Measurements from ENCODE around the gene SPTBN1.

SPTBN1 gene

DNA sequence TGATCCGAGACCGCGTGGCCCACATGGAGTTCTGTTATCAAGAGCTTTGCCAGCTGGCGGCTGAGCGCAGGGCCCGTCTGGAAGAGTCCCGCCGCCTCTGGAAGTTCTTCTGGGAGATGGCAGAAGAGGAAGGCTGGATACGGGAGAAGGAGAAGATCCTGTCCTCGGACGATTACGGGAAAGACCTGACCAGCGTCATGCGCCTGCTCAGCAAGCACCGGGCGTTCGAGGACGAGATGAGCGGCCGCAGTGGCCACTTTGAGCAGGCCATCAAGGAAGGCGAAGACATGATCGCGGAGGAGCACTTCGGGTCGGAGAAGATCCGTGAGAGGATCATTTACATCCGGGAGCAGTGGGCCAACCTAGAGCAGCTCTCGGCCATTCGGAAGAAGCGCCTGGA, 172.8 kb downstream of the SPTBN1 start:
- H3K27me3 ChIP-seq (ENCODE audit: control insufficient read depth in 3 of 3, insufficient read depth in 3 of 3, low read depth in 1 of 3, low read length in 3 of 3) = no peaks in the 10 kb centered on the region
- H3K4ac ChIP-seq (ENCODE audit: low read length) = no peak overlapping the region
- no peak overlapping the region for H3K27ac ChIP-seq (replicated peaks; ENCODE audit: low read length)
- no peak overlapping the region for H3K4me2 ChIP-seq (ENCODE audit: insufficient read depth, low read length, poor library complexity, severe bottlenecking)
- peaks cover 54 to 98% of the 10 kb centered on the region in 2 donors for H3K36me3 ChIP-seq (replicated peaks in 1 of 2; ENCODE audit: control insufficient read depth in 2 of 2, insufficient read depth in 2 of 2, low read length in 2 of 2)
- no peak overlapping the region for H2AK5ac ChIP-seq (ENCODE audit: low read depth, low read length)
- no peaks in the 10 kb centered on the region for H3K9me3 ChIP-seq (replicated peaks in 1 of 2; ENCODE audit: control insufficient read depth in 2 of 2, insufficient read depth in 1 of 2, low read depth in 1 of 2, low read length in 2 of 2)
- no peaks in the 10 kb centered on the region for H3K4me1 ChIP-seq (ENCODE audit: control insufficient read depth in 2 of 2, insufficient read depth in 1 of 2, low read depth in 1 of 2, low read length in 2 of 2)
- no peak overlapping the region for H2BK120ac ChIP-seq (ENCODE audit: low read depth, low read length)
- no peak overlapping the region for H2BK5ac ChIP-seq (ENCODE audit: low read length)
- H3K18ac ChIP-seq (ENCODE audit: low read length) = no peak overlapping the region
- no peak overlapping the region for H3K4me3 ChIP-seq (ENCODE audit: low read length in 2 of 2)
- H2AFZ ChIP-seq (ENCODE audit: low read length) = no peak overlapping the region
- H3K9ac ChIP-seq (ENCODE audit: low read depth, low read length, poor library complexity) = no peak overlapping the region
- H2BK15ac ChIP-seq (ENCODE audit: low read length) = no peak overlapping the region
- no peak overlapping the region for H3K23ac ChIP-seq (ENCODE audit: low read depth, low read length, poor library complexity)
- H2BK12ac ChIP-seq (ENCODE audit: low read length) = no peak overlapping the region
- no peak overlapping the region for H4K8ac ChIP-seq (ENCODE audit: low read depth, low read length)
- no peaks in the 10 kb centered on the region for H3K79me1 ChIP-seq (ENCODE audit: low read depth, low read length)
- no peak overlapping the region for H4K91ac ChIP-seq (ENCODE audit: low read depth, low read length, poor library complexity)
- no peak overlapping the region for H3K14ac ChIP-seq (ENCODE audit: low read length)
- DNase-seq (ENCODE audit: low spot score) = no peak
- no CpG with 5 or more reads among the region's 30 CpGs for WGBS, 2 donors (ENCODE audit: extremely low coverage in 2 of 2, insufficient read length in 2 of 2, insufficient replicate concordance in 1 of 2)

DNA sequence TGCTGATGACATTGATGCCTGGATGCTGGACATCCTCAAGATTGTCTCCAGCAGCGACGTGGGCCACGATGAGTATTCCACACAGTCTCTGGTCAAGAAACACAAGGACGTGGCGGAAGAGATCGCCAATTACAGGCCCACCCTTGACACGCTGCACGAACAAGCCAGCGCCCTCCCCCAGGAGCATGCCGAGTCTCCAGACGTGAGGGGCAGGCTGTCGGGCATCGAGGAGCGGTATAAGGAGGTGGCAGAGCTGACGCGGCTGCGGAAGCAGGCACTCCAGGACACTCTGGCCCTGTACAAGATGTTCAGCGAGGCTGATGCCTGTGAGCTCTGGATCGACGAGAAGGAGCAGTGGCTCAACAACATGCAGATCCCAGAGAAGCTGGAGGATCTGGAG, 173.3 kb downstream of the SPTBN1 start:
- Histone ChIP-seq H2AFZ (ENCODE audit: low read length) (no peak overlapping the region), H2BK5ac (ENCODE audit: low read length) (no peak overlapping the region), H3K4me2 (ENCODE audit: insufficient read depth, low read length, poor library complexity, severe bottlenecking) (no peak overlapping the region), H3K18ac (ENCODE audit: low read length) (no peak overlapping the region), H3K36me3 (replicated peaks in 1 of 2; ENCODE audit: control insufficient read depth in 2 of 2, insufficient read depth in 2 of 2, low read length in 2 of 2) (peaks cover 56 to 98% of the 10 kb centered on the region in 2 donors), H3K4me3 (ENCODE audit: low read length in 2 of 2) (peak overlapping the region in 1 of 2 donors; percentile 30), H2BK12ac (ENCODE audit: low read length) (no peak overlapping the region), H3K79me1 (ENCODE audit: low read depth, low read length) (no peaks in the 10 kb centered on the region), H2AK5ac (ENCODE audit: low read depth, low read length) (no peak overlapping the region), H4K8ac (ENCODE audit: low read depth, low read length) (no peak overlapping the region), H3K9ac (ENCODE audit: low read depth, low read length, poor library complexity) (peak overlapping the region; percentile 25), H3K9me3 (replicated peaks in 1 of 2; ENCODE audit: control insufficient read depth in 2 of 2, insufficient read depth in 1 of 2, low read depth in 1 of 2, low read length in 2 of 2) (no peaks in the 10 kb centered on the region), H2BK120ac (ENCODE audit: low read depth, low read length) (no peak overlapping the region), H4K91ac (ENCODE audit: low read depth, low read length, poor library complexity) (no peak overlapping the region), H3K23ac (ENCODE audit: low read depth, low read length, poor library complexity) (peak overlapping the region; percentile 76), H2BK15ac (ENCODE audit: low read length) (no peak overlapping the region), H3K4ac (ENCODE audit: low read length) (no peak overlapping the region), H3K14ac (ENCODE audit: low read length) (peak overlapping the region; percentile 21), H3K27me3 (ENCODE audit: control insufficient read depth in 3 of 3, insufficient read depth in 3 of 3, low read depth in 1 of 3, low read length in 3 of 3) (no peaks in the 10 kb centered on the region), H3K4me1 (ENCODE audit: control insufficient read depth in 2 of 2, insufficient read depth in 1 of 2, low read depth in 1 of 2, low read length in 2 of 2) (peaks cover 0 to 2% of the 10 kb centered on the region in 2 donors), H3K27ac (replicated peaks; ENCODE audit: low read length) (no peak overlapping the region)
- DNase-seq (ENCODE audit: low spot score) = no peak
- no CpG with 5 or more reads among the region's 20 CpGs for WGBS, 2 donors (ENCODE audit: extremely low coverage in 2 of 2, insufficient read length in 2 of 2, insufficient replicate concordance in 1 of 2)

DNA sequence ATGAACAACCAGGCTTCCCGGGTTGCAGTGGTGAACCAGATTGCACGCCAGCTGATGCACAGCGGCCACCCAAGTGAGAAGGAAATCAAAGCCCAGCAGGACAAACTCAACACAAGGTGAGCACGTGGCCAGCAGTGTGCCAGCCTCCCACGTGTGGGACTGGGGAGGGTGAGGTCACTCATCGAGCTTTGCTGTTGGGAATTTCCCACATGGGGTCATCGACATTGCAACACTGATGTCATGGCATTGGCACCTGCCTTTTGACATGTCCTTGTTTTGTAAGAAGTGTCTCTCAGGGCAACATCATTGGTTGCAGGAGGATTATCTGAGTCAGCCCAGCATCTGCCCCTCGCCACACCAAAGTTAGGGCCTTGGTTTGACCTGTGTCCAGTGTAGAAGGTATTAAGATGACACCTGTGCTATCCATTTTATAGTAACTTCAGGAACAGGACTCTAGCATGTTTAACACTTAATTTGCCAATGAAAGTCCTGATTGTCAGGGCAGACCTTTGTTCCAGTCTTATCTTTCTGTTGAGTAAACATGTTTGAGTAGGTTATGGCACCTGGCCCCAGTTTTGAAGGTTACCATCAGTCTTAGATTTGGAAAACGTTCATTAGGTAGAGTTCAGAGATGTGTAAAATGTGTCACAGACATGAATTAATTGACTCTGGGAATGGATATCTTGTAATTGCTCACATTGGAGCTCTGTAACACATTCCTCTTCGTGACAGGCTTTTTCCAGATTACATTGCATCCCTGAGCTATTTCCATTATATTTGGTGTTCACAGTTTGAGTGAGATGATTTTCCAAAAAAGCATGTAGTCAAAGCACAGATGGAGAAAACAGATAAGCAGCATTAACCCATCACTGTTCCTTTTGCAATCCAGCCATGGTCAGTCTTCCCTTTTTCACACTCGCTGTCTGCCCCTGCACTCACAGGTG, 174.1 kb downstream of the SPTBN1 start:
- no peak overlapping the region for H4K8ac ChIP-seq (ENCODE audit: low read depth, low read length)
- no peak overlapping the region for H3K9ac ChIP-seq (ENCODE audit: low read depth, low read length, poor library complexity)
- no peak overlapping the region for H3K23ac ChIP-seq (ENCODE audit: low read depth, low read length, poor library complexity)
- H3K4me3 ChIP-seq (ENCODE audit: low read length in 2 of 2) = no peak overlapping the region
- no CpG with 5 or more reads among the region's 11 CpGs for WGBS, 2 donors (ENCODE audit: extremely low coverage in 2 of 2, insufficient read length in 2 of 2, insufficient replicate concordance in 1 of 2)
- H2AK5ac ChIP-seq (ENCODE audit: low read depth, low read length) = no peak overlapping the region
- peaks cover 5 to 6% of the 10 kb centered on the region in 2 donors for H3K4me1 ChIP-seq (ENCODE audit: control insufficient read depth in 2 of 2, insufficient read depth in 1 of 2, low read depth in 1 of 2, low read length in 2 of 2)
- no peaks in the 10 kb centered on the region for H3K79me1 ChIP-seq (ENCODE audit: low read depth, low read length)
- no peak overlapping the region for H4K91ac ChIP-seq (ENCODE audit: low read depth, low read length, poor library complexity)
- H3K27me3 ChIP-seq (ENCODE audit: control insufficient read depth in 3 of 3, insufficient read depth in 3 of 3, low read depth in 1 of 3, low read length in 3 of 3) = no peaks in the 10 kb centered on the region
- no peak overlapping the region for H2AFZ ChIP-seq (ENCODE audit: low read length)
- H3K9me3 ChIP-seq (replicated peaks in 1 of 2; ENCODE audit: control insufficient read depth in 2 of 2, insufficient read depth in 1 of 2, low read depth in 1 of 2, low read length in 2 of 2) = no peaks in the 10 kb centered on the region
- H3K27ac ChIP-seq (replicated peaks; ENCODE audit: low read length) = no peak overlapping the region
- no peak overlapping the region for H2BK12ac ChIP-seq (ENCODE audit: low read length)
- peaks cover 51 to 98% of the 10 kb centered on the region in 2 donors for H3K36me3 ChIP-seq (replicated peaks in 1 of 2; ENCODE audit: control insufficient read depth in 2 of 2, insufficient read depth in 2 of 2, low read length in 2 of 2)
- DNase-seq (ENCODE audit: low spot score) = no peak
- no peak overlapping the region for H3K18ac ChIP-seq (ENCODE audit: low read length)
- no peak overlapping the region for H3K4ac ChIP-seq (ENCODE audit: low read length)
- no peak overlapping the region for H3K4me2 ChIP-seq (ENCODE audit: insufficient read depth, low read length, poor library complexity, severe bottlenecking)
- H2BK120ac ChIP-seq (ENCODE audit: low read depth, low read length) = no peak overlapping the region
- no peak overlapping the region for H2BK15ac ChIP-seq (ENCODE audit: low read length)
- no peak overlapping the region for H3K14ac ChIP-seq (ENCODE audit: low read length)
- no peak overlapping the region for H2BK5ac ChIP-seq (ENCODE audit: low read length)

DNA sequence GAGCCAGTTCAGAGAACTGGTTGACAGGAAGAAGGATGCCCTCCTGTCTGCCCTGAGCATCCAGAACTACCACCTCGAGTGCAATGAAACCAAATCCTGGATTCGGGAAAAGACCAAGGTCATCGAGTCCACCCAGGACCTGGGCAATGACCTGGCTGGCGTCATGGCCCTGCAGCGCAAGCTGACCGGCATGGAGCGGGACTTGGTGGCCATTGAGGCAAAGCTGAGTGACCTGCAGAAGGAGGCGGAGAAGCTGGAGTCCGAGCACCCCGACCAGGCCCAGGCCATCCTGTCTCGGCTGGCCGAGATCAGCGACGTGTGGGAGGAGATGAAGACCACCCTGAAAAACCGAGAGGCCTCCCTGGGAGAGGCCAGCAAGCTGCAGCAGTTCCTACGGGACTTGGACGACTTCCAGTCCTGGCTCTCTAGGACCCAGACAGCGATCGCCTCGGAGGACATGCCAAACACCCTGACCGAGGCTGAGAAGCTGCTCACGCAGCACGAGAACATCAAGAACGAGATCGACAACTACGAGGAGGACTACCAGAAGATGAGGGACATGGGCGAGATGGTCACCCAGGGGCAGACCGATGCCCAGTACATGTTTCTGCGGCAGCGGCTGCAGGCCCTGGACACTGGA, 174.9 kb downstream of the SPTBN1 start:
- Histone ChIP-seq H4K91ac (ENCODE audit: low read depth, low read length, poor library complexity) (no peak overlapping the region), H2BK120ac (ENCODE audit: low read depth, low read length) (no peak overlapping the region), H2BK5ac (ENCODE audit: low read length) (no peak overlapping the region), H4K8ac (ENCODE audit: low read depth, low read length) (no peak overlapping the region), H3K14ac (ENCODE audit: low read length) (no peak overlapping the region), H3K9me3 (replicated peaks in 1 of 2; ENCODE audit: control insufficient read depth in 2 of 2, insufficient read depth in 1 of 2, low read depth in 1 of 2, low read length in 2 of 2) (no peaks in the 10 kb centered on the region), H3K36me3 (replicated peaks in 1 of 2; ENCODE audit: control insufficient read depth in 2 of 2, insufficient read depth in 2 of 2, low read length in 2 of 2) (peaks cover 47 to 99% of the 10 kb centered on the region in 2 donors), H3K4me1 (ENCODE audit: control insufficient read depth in 2 of 2, insufficient read depth in 1 of 2, low read depth in 1 of 2, low read length in 2 of 2) (peaks cover 5 to 6% of the 10 kb centered on the region in 2 donors), H2AFZ (ENCODE audit: low read length) (no peak overlapping the region), H2BK12ac (ENCODE audit: low read length) (no peak overlapping the region), H2BK15ac (ENCODE audit: low read length) (no peak overlapping the region), H3K27ac (replicated peaks; ENCODE audit: low read length) (no peak overlapping the region), H3K18ac (ENCODE audit: low read length) (no peak overlapping the region), H3K23ac (ENCODE audit: low read depth, low read length, poor library complexity) (peak overlapping the region; percentile 56), H3K27me3 (ENCODE audit: control insufficient read depth in 3 of 3, insufficient read depth in 3 of 3, low read depth in 1 of 3, low read length in 3 of 3) (no peaks in the 10 kb centered on the region), H3K4ac (ENCODE audit: low read length) (no peak overlapping the region), H2AK5ac (ENCODE audit: low read depth, low read length) (no peak overlapping the region), H3K9ac (ENCODE audit: low read depth, low read length, poor library complexity) (peak overlapping the region; percentile 15), H3K79me1 (ENCODE audit: low read depth, low read length) (no peaks in the 10 kb centered on the region), H3K4me3 (ENCODE audit: low read length in 2 of 2) (no peak overlapping the region), H3K4me2 (ENCODE audit: insufficient read depth, low read length, poor library complexity, severe bottlenecking) (no peak overlapping the region)
- no peak for DNase-seq (ENCODE audit: low spot score)
- WGBS, 2 donors (ENCODE audit: extremely low coverage in 2 of 2, insufficient read length in 2 of 2, insufficient replicate concordance in 1 of 2) = no CpG with 5 or more reads among the region's 30 CpGs
